ENCODE measurements around the gene APELA. TPM values are rescaled to one million over a fixed set of nuclear protein-coding genes. Genes with fewer than 3 reads are reported as not detected.

APELA gene
- total RNA-seq, result not detected

- Histone ChIP-seq H3K36me3 (no peaks in the 10 kb centered on the region), H3K4me3 (no peak within 1 kb of the TSS), H3K4me1 (no peaks in the 10 kb centered on the region), H3K27me3 (no peaks in the 10 kb centered on the region), H3K9me3 (no peaks in the 10 kb centered on the region), H3K27ac (no peak within 1 kb of the TSS)
- no peak for TF ChIP-seq CTCF (IDR thresholded peaks at IDR 0.05)
- no peak for TF ChIP-seq POLR2AphosphoS5 (IDR thresholded peaks at IDR 0.05; ENCODE audit: insufficient read depth in 1 of 2, low read depth in 1 of 2)
- TF ChIP-seq POLR2A (IDR thresholded peaks at IDR 0.05), result no peak
- no peak for DNase-seq (ENCODE audit: extremely low spot score in 2 of 2)
- intact Hi-C loops (cut with DNase I), result no loop called here
Observed at GRCh38 chr4:164876700-164877324, at the start of gene APELA. Gene APELA (plus strand): TSS chr4:164877178. CDS start chr4:164877332, 154 bp downstream.

- no peaks in the 10 kb centered on the region for H3K4me1 ChIP-seq
- H3K27ac ChIP-seq, result no peak overlapping the region
- DNase-seq (ENCODE audit: extremely low spot score in 2 of 2), result no peak
- no peak overlapping the region for H3K4me3 ChIP-seq
- intact Hi-C loops (cut with DNase I), result no loop called here
- H3K9me3 ChIP-seq, result no peaks in the 10 kb centered on the region
- H3K36me3 ChIP-seq, result no peaks in the 10 kb centered on the region
- no peaks in the 10 kb centered on the region for H3K27me3 ChIP-seq
- TF ChIP-seq CTCF (IDR thresholded peaks at IDR 0.05), result no peak
- no peak for TF ChIP-seq POLR2A (IDR thresholded peaks at IDR 0.05)
- no peak for TF ChIP-seq POLR2AphosphoS5 (IDR thresholded peaks at IDR 0.05; ENCODE audit: insufficient read depth in 1 of 2, low read depth in 1 of 2)
Observed at GRCh38 chr4:164828955-164829354, 48.0 kb upstream of the APELA start.

GRCh38 chr4:164846566-164846965, 30.4 kb upstream of the APELA start:
- H3K27me3 ChIP-seq, result no peaks in the 10 kb centered on the region
- no peaks in the 10 kb centered on the region for H3K9me3 ChIP-seq
- intact Hi-C loops (cut with DNase I), result no loop called here
- DNase-seq (ENCODE audit: extremely low spot score in 2 of 2), result no peak
- no peak overlapping the region for H3K4me3 ChIP-seq
- TF ChIP-seq POLR2AphosphoS5 (IDR thresholded peaks at IDR 0.05; ENCODE audit: insufficient read depth in 1 of 2, low read depth in 1 of 2) (no peak), CTCF (IDR thresholded peaks at IDR 0.05) (no peak), POLR2A (IDR thresholded peaks at IDR 0.05) (no peak)
- no peak overlapping the region for H3K27ac ChIP-seq
- H3K4me1 ChIP-seq, result no peaks in the 10 kb centered on the region
- no peaks in the 10 kb centered on the region for H3K36me3 ChIP-seq

- TF ChIP-seq POLR2A (IDR thresholded peaks at IDR 0.05) (no peak), POLR2AphosphoS5 (IDR thresholded peaks at IDR 0.05; ENCODE audit: insufficient read depth in 1 of 2, low read depth in 1 of 2) (no peak), CTCF (IDR thresholded peaks at IDR 0.05) (no peak)
- H3K27me3 ChIP-seq, result no peaks in the 10 kb centered on the region
- DNase-seq (ENCODE audit: extremely low spot score in 2 of 2), result no peak
- no peak overlapping the region for H3K27ac ChIP-seq
- intact Hi-C loops (cut with DNase I), result no loop called here
- H3K4me3 ChIP-seq, result no peak overlapping the region
- no peaks in the 10 kb centered on the region for H3K36me3 ChIP-seq
- H3K4me1 ChIP-seq, result no peaks in the 10 kb centered on the region
- no peaks in the 10 kb centered on the region for H3K9me3 ChIP-seq
Observed at GRCh38 chr4:164847016-164847415, 30.0 kb upstream of the APELA start.

GRCh38 chr4:164847967-164848649, 28.9 kb upstream of the APELA start:
- Histone ChIP-seq H3K9me3 (no peaks in the 10 kb centered on the region), H3K4me1 (no peaks in the 10 kb centered on the region), H3K27me3 (no peaks in the 10 kb centered on the region), H3K4me3 (no peak overlapping the region), H3K27ac (no peak overlapping the region), H3K36me3 (no peaks in the 10 kb centered on the region)
- no peak for DNase-seq (ENCODE audit: extremely low spot score in 2 of 2)
- intact Hi-C loops (cut with DNase I), result no loop called here
- TF ChIP-seq POLR2A (IDR thresholded peaks at IDR 0.05), result no peak
- TF ChIP-seq POLR2AphosphoS5 (IDR thresholded peaks at IDR 0.05; ENCODE audit: insufficient read depth in 1 of 2, low read depth in 1 of 2), result no peak
- TF ChIP-seq CTCF (IDR thresholded peaks at IDR 0.05), result no peak
